ENCODE data around the gene WDSUB1.

The WDSUB1 gene

GRCh38 chr2:159265171-159265576 lies 21.3 kb downstream of the WDSUB1 start:
- no peak for DNase-seq

GRCh38 chr2:159262904-159263303 lies 23.6 kb downstream of the WDSUB1 start:
- no peak for DNase-seq

- no peak for DNase-seq
Measured at GRCh38 chr2:159262226-159262625, 24.3 kb downstream of the WDSUB1 start.

- DNase-seq: no peak
Measured at GRCh38 chr2:159256159-159256558, 30.3 kb downstream of the WDSUB1 start.

GRCh38 chr2:159252905-159253304 lies 33.6 kb downstream of the WDSUB1 start:
- no peak for DNase-seq

GRCh38 chr2:159251296-159252173 lies 35.0 kb downstream of the WDSUB1 start:
- DNase-seq: no peak

GRCh38 chr2:159249990-159250715 lies 36.4 kb downstream of the WDSUB1 start:
- no peak for DNase-seq

- no peak for DNase-seq
Measured at GRCh38 chr2:159246325-159246988, 40.0 kb downstream of the WDSUB1 start.

GRCh38 chr2:159243529-159243928 lies 43.0 kb downstream of the WDSUB1 start:
- DNase-seq: no peak

- no peak for DNase-seq
Measured at GRCh38 chr2:159234868-159235267, 51.6 kb downstream of the WDSUB1 start.

- no peak for DNase-seq
Measured at GRCh38 chr2:159232456-159233170, 53.9 kb downstream of the WDSUB1 start.

- no peak for DNase-seq
Measured at GRCh38 chr2:159230145-159230877, 56.2 kb downstream of the WDSUB1 start.

GRCh38 chr2:159229476-159230144 lies 56.9 kb downstream of the WDSUB1 start:
- no peak for DNase-seq

GRCh38 chr2:159228081-159228581 lies 58.4 kb downstream of the WDSUB1 start:
- no peak for DNase-seq

GRCh38 chr2:159227467-159227866 lies 59.0 kb downstream of the WDSUB1 start:
- DNase-seq: no peak

- DNase-seq: no peak
Measured at GRCh38 chr2:159226608-159227385, 59.7 kb downstream of the WDSUB1 start.

GRCh38 chr2:159226059-159226461 lies 60.4 kb downstream of the WDSUB1 start:
- DNase-seq: peak in 1 of 2 donors; percentile 10

GRCh38 chr2:159225025-159226016 lies 61.2 kb downstream of the WDSUB1 start:
- no peak for DNase-seq

Data from activated CD4-positive, alpha-beta T cell treated with anti-CD3 and anti-CD28 coated beads for 4 hours (primary cell).